Neural progenitor cell (in vitro differentiated cells): ENCODE results near the gene ZSCAN10. TPM values are rescaled to one million over a fixed set of nuclear protein-coding genes. Genes with fewer than 3 reads are reported as not detected.

ENCODE experiments used
- DNase-seq: peaks from one replicate; pipeline ENCODE4 v3.0.0-alpha.2; 2016; ENCODE audit warnings: low spot score
- H2AFZ ChIP-seq: fragments of 200-600 bp; sonication (generic); replicated peaks from 2 replicates; pipeline ENCODE4 v1.6.1; 2016; ENCODE audit warnings: antibody characterized with exemption
- H3F3A ChIP-seq: fragments of 200-600 bp; sonication (generic); 2 replicates; pipeline ENCODE4 v1.6.1; 2016; ENCODE audit warnings: antibody characterized with exemption, low read depth
- H3K27ac ChIP-seq: fragments of 200-600 bp; sonication (generic); 2 replicates; pipeline ENCODE4 v1.5.1; 2016; ENCODE audit warnings: mild to moderate bottlenecking
- H3K27me3 ChIP-seq: fragments of 200-600 bp; sonication (generic); 2 replicates; pipeline ENCODE4 v1.6.1; 2016; ENCODE audit warnings: mild to moderate bottlenecking, moderate library complexity
- H3K36me3 ChIP-seq: fragments of 200-600 bp; sonication (generic); 2 replicates; pipeline ENCODE4 v1.5.1; 2016
- H3K4me1 ChIP-seq: fragments of 200-600 bp; sonication (generic); 2 replicates; pipeline ENCODE4 v1.6.1; 2016; ENCODE audit warnings: mixed run types
- H3K4me2 ChIP-seq: fragments of 200-600 bp; sonication (generic); 2 replicates; pipeline ENCODE4 v1.6.1; 2016
- H3K4me3 ChIP-seq: fragments of 200-600 bp; sonication (generic); 2 replicates; pipeline ENCODE4 v1.5.1; 2016
- H3K79me2 ChIP-seq: fragments of 200-600 bp; sonication (generic); 2 replicates; pipeline ENCODE4 v1.6.1; 2016; ENCODE audit warnings: low read depth
- H3K9ac ChIP-seq: fragments of 200-600 bp; sonication (generic); 2 replicates; pipeline ENCODE4 v1.6.1; 2016
- H3K9me3 ChIP-seq: fragments of 200-600 bp; sonication (generic); 2 replicates; pipeline ENCODE4 v1.5.1; 2016; ENCODE audit warnings: low read depth
- H4K20me1 ChIP-seq: fragments of 200-600 bp; sonication (generic); 2 replicates; pipeline ENCODE4 v1.6.1; 2016; ENCODE audit warnings: low read depth
- H3K27ac Mint-ChIP-seq: 3 replicates; pipeline ENCODE4 v1.8.0; 2021; ENCODE audit warnings: mixed read lengths
- H3K27me3 Mint-ChIP-seq: 2 replicates; pipeline ENCODE4 v1.8.0; 2022; ENCODE audit warnings: low read depth, mild to moderate bottlenecking, inconsistent platforms, moderate library complexity, mixed read lengths; ENCODE audit not compliant: insufficient read depth
- H3K36me3 Mint-ChIP-seq: 3 replicates; pipeline ENCODE4 v1.8.0; 2021; ENCODE audit warnings: mixed read lengths
- H3K4me1 Mint-ChIP-seq: 3 replicates; pipeline ENCODE4 v1.8.0; 2021; ENCODE audit warnings: mixed read lengths
- H3K4me3 Mint-ChIP-seq: 3 replicates; pipeline ENCODE4 v1.8.0; 2021; ENCODE audit warnings: mild to moderate bottlenecking, moderate library complexity, mixed read lengths
- H3K9me3 Mint-ChIP-seq: 3 replicates; pipeline ENCODE4 v1.8.0; 2020; ENCODE audit warnings: mixed read lengths
- CTCF ChIP-seq: fragments of 200-600 bp; sonication (generic); IDR thresholded peaks from 2 replicates; pipeline ENCODE4 v1.5.1; 2017; ENCODE audit warnings: antibody characterized with exemption, mild to moderate bottlenecking
- EZH2 ChIP-seq: fragments of 200-600 bp; sonication (generic); IDR thresholded peaks from 2 replicates; pipeline ENCODE4 v1.6.1; 2017; ENCODE audit warnings: antibody characterized with exemption, mild to moderate bottlenecking, moderate library complexity
- EZH2phosphoT487 ChIP-seq: fragments of 200-600 bp; sonication (generic); IDR thresholded peaks from 2 replicates; pipeline ENCODE4 v1.6.1; 2017; ENCODE audit warnings: antibody characterized with exemption
- small RNA-seq: library from RNA; depleted of rRNA; stranded (forward); fragments of <200 nt; gene quantifications from one replicate; pipeline ENCODE3, GENCODE V24; 2015
- total RNA-seq: library from RNA; depleted of rRNA; stranded (reverse); fragments of >200 nt; gene quantifications from 2 replicates; pipeline ENCODE4 v1.2.3, GENCODE V29; 2015; ENCODE audit warnings: low replicate concordance

Gene ZSCAN10
- total RNA-seq, 1 donor from 2014 or later, result 5.4 TPM

GRCh38 chr16:3044708-3045107 lies 54.4 kb downstream of the ZSCAN10 start:
- Histone ChIP-seq H2AFZ (no peak overlapping the region), H4K20me1 (peaks cover 13% of the 10 kb centered on the region), H3K27me3 (peaks cover 96% of the 10 kb centered on the region), H3K4me1 (no peaks in the 10 kb centered on the region), H3K36me3 (no peaks in the 10 kb centered on the region), H3K9ac (no peak overlapping the region), H3K4me3 (no peak overlapping the region), H3K79me2 (no peaks in the 10 kb centered on the region), H3K4me2 (no peak overlapping the region), H3K9me3 (no peaks in the 10 kb centered on the region), H3K27ac (no peak overlapping the region), H3F3A (peaks cover 30% of the 10 kb centered on the region)
- peaks cover 5% of the 10 kb centered on the region for H3K4me1 Mint-ChIP-seq
- peak overlapping the region; percentile 86 for H3K4me3 Mint-ChIP-seq
- DNase-seq, result no peak
- H3K27me3 Mint-ChIP-seq, result peaks cover 46% of the 10 kb centered on the region
- H3K27ac Mint-ChIP-seq, result no peak overlapping the region
- TF ChIP-seq CTCF (no peak), EZH2 (no peak), EZH2phosphoT487 (no peak)
- H3K36me3 Mint-ChIP-seq, result no peaks in the 10 kb centered on the region
- H3K9me3 Mint-ChIP-seq, result no peaks in the 10 kb centered on the region

GRCh38 chr16:3042376-3042775 lies 56.7 kb downstream of the ZSCAN10 start:
- no peaks in the 10 kb centered on the region for H3K4me1 ChIP-seq
- H4K20me1 ChIP-seq, result peaks cover 8% of the 10 kb centered on the region
- H3K27me3 ChIP-seq, result peaks cover 96% of the 10 kb centered on the region
- H3K27me3 Mint-ChIP-seq, result peaks cover 54% of the 10 kb centered on the region
- no peak overlapping the region for H3K4me3 ChIP-seq
- peaks cover 28% of the 10 kb centered on the region for H3F3A ChIP-seq
- no peak overlapping the region for H2AFZ ChIP-seq
- no peaks in the 10 kb centered on the region for H3K79me2 ChIP-seq
- no peaks in the 10 kb centered on the region for H3K36me3 Mint-ChIP-seq
- no peak for TF ChIP-seq CTCF
- TF ChIP-seq EZH2, result no peak
- no peak for TF ChIP-seq EZH2phosphoT487
- DNase-seq, result no peak
- H3K4me1 Mint-ChIP-seq, result peaks cover 5% of the 10 kb centered on the region
- no peaks in the 10 kb centered on the region for H3K36me3 ChIP-seq
- no peak overlapping the region for H3K4me2 ChIP-seq
- H3K27ac Mint-ChIP-seq, result no peak overlapping the region
- no peak overlapping the region for H3K9ac ChIP-seq
- no peaks in the 10 kb centered on the region for H3K9me3 ChIP-seq
- no peak overlapping the region for H3K4me3 Mint-ChIP-seq
- no peaks in the 10 kb centered on the region for H3K9me3 Mint-ChIP-seq
- H3K27ac ChIP-seq, result no peak overlapping the region

- no peak overlapping the region for H3K9ac ChIP-seq
- H3K27ac ChIP-seq, result no peak overlapping the region
- no peak overlapping the region for H3K27ac Mint-ChIP-seq
- H3K4me3 ChIP-seq, result no peak overlapping the region
- H3K4me1 ChIP-seq, result no peaks in the 10 kb centered on the region
- H3K36me3 Mint-ChIP-seq, result peaks cover 1% of the 10 kb centered on the region
- H3K9me3 Mint-ChIP-seq, result no peaks in the 10 kb centered on the region
- no peaks in the 10 kb centered on the region for H3F3A ChIP-seq
- no peaks in the 10 kb centered on the region for H3K9me3 ChIP-seq
- H3K4me3 Mint-ChIP-seq, result no peak overlapping the region
- H3K27me3 ChIP-seq, result peaks cover 96% of the 10 kb centered on the region
- H3K79me2 ChIP-seq, result no peaks in the 10 kb centered on the region
- DNase-seq, result no peak
- H3K36me3 ChIP-seq, result no peaks in the 10 kb centered on the region
- H4K20me1 ChIP-seq, result no peaks in the 10 kb centered on the region
- TF ChIP-seq EZH2 (no peak), CTCF (no peak), EZH2phosphoT487 (no peak)
- no peak overlapping the region for H3K4me2 ChIP-seq
- no peak overlapping the region for H2AFZ ChIP-seq
- H3K4me1 Mint-ChIP-seq, result peaks cover 6% of the 10 kb centered on the region
- peaks cover 56% of the 10 kb centered on the region for H3K27me3 Mint-ChIP-seq
These were observed 60.2 kb downstream of the ZSCAN10 start for GRCh38 chr16:3038896-3039295.

Small RNAs within 50 kb of the gene (small RNA-seq; reads per million reads assigned to genes)
- not detected for gene RNU1-22P

Other genes starting within 250 kb of the ZSCAN10 start
- gene PRSS22, start 241.1 kb downstream of the ZSCAN10 start, total RNA-seq, result not detected in 2 replicates
- gene FLYWCH2, start 216.1 kb downstream of the ZSCAN10 start, total RNA-seq, result 15.8 and 46.5 TPM in 2 replicates
- 5.1 and 16.1 TPM in 2 replicates for gene FLYWCH1, start 187.4 kb downstream of the ZSCAN10 start, total RNA-seq
- gene KREMEN2, start 135.0 kb downstream of the ZSCAN10 start, total RNA-seq, result 0.51 and 5.6 TPM in 2 replicates
- 3.3 and 15.4 TPM in 2 replicates for gene PAQR4, start 129.9 kb downstream of the ZSCAN10 start, total RNA-seq
- 4.6 and 38.5 TPM in 2 replicates for gene PKMYT1, start 118.8 kb downstream of the ZSCAN10 start, total RNA-seq
- gene CLDN9, start 86.4 kb downstream of the ZSCAN10 start, total RNA-seq, result not detected in 2 replicates
- 31.6 and 60.0 TPM in 2 replicates for gene CLDN6, start 81.1 kb downstream of the ZSCAN10 start, total RNA-seq
- 6.7 and 14.3 TPM in 2 replicates for gene TNFRSF12A, start 78.9 kb downstream of the ZSCAN10 start, total RNA-seq
- gene HCFC1R1, start 75.4 kb downstream of the ZSCAN10 start, total RNA-seq, result 1.6 and 15.7 TPM in 2 replicates
- gene THOC6, start 75.3 kb downstream of the ZSCAN10 start, total RNA-seq, result 16.6 and 28.6 TPM in 2 replicates
- 0.12 TPM in 1 of 2 replicates, not detected in the other for gene BICDL2, start 62.4 kb downstream of the ZSCAN10 start, total RNA-seq
- 0.58 and 0.62 TPM in 2 replicates for gene MMP25, start 52.7 kb downstream of the ZSCAN10 start, total RNA-seq
- 1.4 TPM in 1 of 2 replicates, not detected in the other for gene IL32, start 33.7 kb downstream of the ZSCAN10 start, total RNA-seq
- 5.4 and 19.6 TPM in 2 replicates for gene ZNF205, start 13.3 kb upstream of the ZSCAN10 start, total RNA-seq
- gene ZNF213, start 35.7 kb upstream of the ZSCAN10 start, total RNA-seq, result 1.3 and 4.0 TPM in 2 replicates
- gene OR1F1, start 88.9 kb upstream of the ZSCAN10 start, total RNA-seq, result not detected in 2 replicates
- gene ZNF200, start 135.9 kb upstream of the ZSCAN10 start, total RNA-seq, result 9.4 and 10.1 TPM in 2 replicates
- not detected in 2 replicates for gene MEFV, start 157.3 kb upstream of the ZSCAN10 start, total RNA-seq
- 30.1 and 40.8 TPM in 2 replicates for gene ZNF263, start 184.2 kb upstream of the ZSCAN10 start, total RNA-seq
- gene TIGD7, start 206.1 kb upstream of the ZSCAN10 start, total RNA-seq, result 6.6 and 10.6 TPM in 2 replicates
- 30.4 and 36.3 TPM in 2 replicates for gene ZNF75A, start 206.2 kb upstream of the ZSCAN10 start, total RNA-seq